PC-9 (cell line): ENCODE data around the gene HOXA4.

ENCODE experiments used
- EZH2 ChIP-seq: fragments of 200-600 bp; sonication (generic); IDR thresholded peaks from 2 replicates; pipeline ENCODE4 v1.8.0; 2017; ENCODE audit warnings: antibody characterized with exemption, low read depth
- TF ChIP-seq, protein P1 (sequence below): fragments of 200-600 bp; sonication (generic); conservative IDR thresholded peaks from 2 replicates; pipeline ENCODE4 v1.6.1; 2017; ENCODE audit warnings: mixed run types, antibody characterized with exemption, mild to moderate bottlenecking, moderate library complexity

DNA sequence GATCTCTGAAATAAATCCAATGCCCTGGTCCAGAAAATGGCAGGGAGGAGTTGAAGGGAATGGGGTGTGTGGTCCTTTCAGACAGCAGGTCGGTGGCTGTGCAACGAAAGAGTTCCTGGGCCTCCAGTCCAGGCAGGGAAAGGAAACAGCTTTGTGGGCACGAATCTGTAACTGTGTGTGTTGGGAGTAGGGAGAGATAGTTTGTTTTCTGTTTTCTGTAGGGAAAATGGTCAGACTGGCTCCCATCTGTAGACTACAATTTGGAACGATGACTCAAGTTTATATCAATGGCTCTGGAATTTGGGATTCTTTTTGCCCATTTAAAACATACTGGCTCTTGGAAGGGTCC, 37.3 kb upstream of the HOXA4 start:
- TF ChIP-seq, protein P1, sequence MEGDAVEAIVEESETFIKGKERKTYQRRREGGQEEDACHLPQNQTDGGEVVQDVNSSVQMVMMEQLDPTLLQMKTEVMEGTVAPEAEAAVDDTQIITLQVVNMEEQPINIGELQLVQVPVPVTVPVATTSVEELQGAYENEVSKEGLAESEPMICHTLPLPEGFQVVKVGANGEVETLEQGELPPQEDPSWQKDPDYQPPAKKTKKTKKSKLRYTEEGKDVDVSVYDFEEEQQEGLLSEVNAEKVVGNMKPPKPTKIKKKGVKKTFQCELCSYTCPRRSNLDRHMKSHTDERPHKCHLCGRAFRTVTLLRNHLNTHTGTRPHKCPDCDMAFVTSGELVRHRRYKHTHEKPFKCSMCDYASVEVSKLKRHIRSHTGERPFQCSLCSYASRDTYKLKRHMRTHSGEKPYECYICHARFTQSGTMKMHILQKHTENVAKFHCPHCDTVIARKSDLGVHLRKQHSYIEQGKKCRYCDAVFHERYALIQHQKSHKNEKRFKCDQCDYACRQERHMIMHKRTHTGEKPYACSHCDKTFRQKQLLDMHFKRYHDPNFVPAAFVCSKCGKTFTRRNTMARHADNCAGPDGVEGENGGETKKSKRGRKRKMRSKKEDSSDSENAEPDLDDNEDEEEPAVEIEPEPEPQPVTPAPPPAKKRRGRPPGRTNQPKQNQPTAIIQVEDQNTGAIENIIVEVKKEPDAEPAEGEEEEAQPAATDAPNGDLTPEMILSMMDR = no peak
- TF ChIP-seq EZH2 = no peak
